ENCODE data around the gene BTBD9. TPM values are rescaled to one million over a fixed set of nuclear protein-coding genes. Genes with fewer than 3 reads are reported as not detected.

The BTBD9 gene
- total and polyA plus RNA-seq, 11 donors = 6.3 to 23.3 (median 19.4) TPM

DNA sequence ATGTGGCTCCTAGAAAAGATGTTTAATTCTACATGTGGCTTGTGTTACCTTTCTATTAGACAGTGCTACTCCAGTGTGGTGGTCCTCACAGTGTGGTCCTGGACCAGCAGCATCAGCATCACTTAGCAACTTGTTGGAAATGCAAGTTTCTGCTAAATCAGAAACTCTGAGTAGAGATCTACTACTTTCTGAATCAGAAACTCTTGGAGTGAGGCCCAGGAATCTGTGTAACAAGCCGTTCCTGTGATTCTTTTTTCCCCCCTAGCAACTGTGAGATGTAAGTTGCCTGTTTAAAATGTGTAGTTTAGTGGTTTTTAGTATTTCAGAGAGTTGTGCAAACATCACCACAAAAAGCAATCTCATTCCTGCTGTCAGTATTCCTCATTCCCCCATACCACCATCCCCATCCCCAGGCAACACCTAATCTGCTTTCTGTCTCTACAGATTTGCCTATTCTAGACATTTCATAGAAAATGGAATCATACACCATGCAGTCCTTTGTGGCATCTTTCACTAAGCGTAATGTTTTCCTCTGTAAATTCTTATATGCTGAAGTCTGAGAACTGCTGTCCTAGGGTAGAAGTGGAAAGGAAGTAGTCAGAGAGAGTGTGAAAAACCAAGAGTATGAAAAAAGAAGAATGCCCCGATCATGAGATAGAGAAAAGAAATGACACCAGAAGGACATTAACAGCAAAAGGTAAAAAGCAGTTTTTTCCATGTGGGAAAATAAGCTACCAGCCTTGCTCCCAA, 18.9 kb upstream of the BTBD9 start:
- H3K27me3 ChIP-seq = no peaks in the 10 kb centered on the region
- TF ChIP-seq, protein P1, sequence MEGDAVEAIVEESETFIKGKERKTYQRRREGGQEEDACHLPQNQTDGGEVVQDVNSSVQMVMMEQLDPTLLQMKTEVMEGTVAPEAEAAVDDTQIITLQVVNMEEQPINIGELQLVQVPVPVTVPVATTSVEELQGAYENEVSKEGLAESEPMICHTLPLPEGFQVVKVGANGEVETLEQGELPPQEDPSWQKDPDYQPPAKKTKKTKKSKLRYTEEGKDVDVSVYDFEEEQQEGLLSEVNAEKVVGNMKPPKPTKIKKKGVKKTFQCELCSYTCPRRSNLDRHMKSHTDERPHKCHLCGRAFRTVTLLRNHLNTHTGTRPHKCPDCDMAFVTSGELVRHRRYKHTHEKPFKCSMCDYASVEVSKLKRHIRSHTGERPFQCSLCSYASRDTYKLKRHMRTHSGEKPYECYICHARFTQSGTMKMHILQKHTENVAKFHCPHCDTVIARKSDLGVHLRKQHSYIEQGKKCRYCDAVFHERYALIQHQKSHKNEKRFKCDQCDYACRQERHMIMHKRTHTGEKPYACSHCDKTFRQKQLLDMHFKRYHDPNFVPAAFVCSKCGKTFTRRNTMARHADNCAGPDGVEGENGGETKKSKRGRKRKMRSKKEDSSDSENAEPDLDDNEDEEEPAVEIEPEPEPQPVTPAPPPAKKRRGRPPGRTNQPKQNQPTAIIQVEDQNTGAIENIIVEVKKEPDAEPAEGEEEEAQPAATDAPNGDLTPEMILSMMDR (IDR thresholded peaks at IDR 0.05) = no peak
- TF ChIP-seq POLR2A (IDR thresholded peaks at IDR 0.05) = no peak
- H3K9me3 ChIP-seq = no peaks in the 10 kb centered on the region
- no peak for DNase-seq
- H3K36me3 ChIP-seq = peaks cover 0 to 25% (median 5%) of the 10 kb centered on the region in 9 donors
- no peak for ATAC-seq
- no peaks in the 10 kb centered on the region for H3K4me1 ChIP-seq
- WGBS, 4 donors = 94 to 98% (median 95%) methylated on average over 3 of the region's 3 CpGs
- intact Hi-C loops (cut with DNase I) = no loop called here
- H3K27ac ChIP-seq = no peak overlapping the region
- no peak overlapping the region for H3K4me3 ChIP-seq

DNA sequence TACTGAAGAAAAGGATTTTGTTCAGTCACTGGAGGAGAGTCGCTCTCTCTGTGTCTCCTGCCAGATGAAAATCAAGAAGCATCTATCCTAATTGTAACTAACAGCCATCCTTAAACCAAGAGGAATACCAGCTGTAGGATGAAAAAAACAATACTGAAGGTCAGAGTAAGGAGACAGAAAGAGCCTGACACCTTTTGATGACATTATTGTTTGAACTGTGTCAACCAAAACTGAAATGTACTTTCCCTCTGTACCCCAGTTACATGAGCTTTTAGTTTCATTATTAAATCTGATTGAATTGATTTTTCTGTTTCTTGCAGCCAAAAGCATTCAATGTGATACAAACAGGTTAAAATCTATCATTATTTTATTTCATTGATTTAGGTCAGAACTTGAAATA, 17.2 kb upstream of the BTBD9 start:
- ATAC-seq (no peak), DNase-seq (no peak)
- Histone ChIP-seq H3K9me3 (no peaks in the 10 kb centered on the region), H3K4me3 (no peak overlapping the region), H3K4me1 (no peaks in the 10 kb centered on the region), H3K27me3 (no peaks in the 10 kb centered on the region), H3K27ac (no peak overlapping the region), H3K36me3 (peaks cover 0 to 25% (median 5%) of the 10 kb centered on the region in 9 donors)
- WGBS, 4 donors = 96 to 100% (median 98%) methylated on average over 1 of the region's 1 CpG
- no peak for TF ChIP-seq POLR2A (IDR thresholded peaks at IDR 0.05)
- TF ChIP-seq, protein P1 (IDR thresholded peaks at IDR 0.05) = no peak
- intact Hi-C loops (cut with DNase I) = no loop called here

DNA sequence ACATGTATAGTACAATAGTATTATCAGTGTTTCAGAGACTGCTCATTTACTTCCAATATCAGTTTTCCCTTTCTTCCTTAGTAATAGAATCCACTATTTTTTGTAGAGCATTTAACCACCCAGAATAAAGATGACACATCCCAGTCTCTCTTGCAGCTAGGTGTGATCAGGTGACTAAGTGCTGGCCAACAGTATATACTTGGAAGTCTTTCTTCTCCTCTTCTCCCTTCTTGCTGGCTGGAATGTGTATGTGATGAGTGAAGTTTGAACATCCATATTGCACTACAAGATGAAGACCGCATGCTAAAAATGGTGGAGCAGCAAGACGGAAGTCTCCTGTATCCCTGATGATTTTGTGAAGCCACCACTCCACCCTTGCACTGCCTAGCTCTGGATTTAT, 14.5 kb upstream of the BTBD9 start:
- Histone ChIP-seq H3K36me3 (peaks cover 0 to 25% (median 5%) of the 10 kb centered on the region in 9 donors), H3K4me1 (peaks cover 0 to 11% (median 0%) of the 10 kb centered on the region in 12 donors), H3K27me3 (no peaks in the 10 kb centered on the region), H3K9me3 (no peaks in the 10 kb centered on the region), H3K27ac (no peak overlapping the region), H3K4me3 (no peak overlapping the region)
- DNase-seq = no peak
- TF ChIP-seq, protein P1 (IDR thresholded peaks at IDR 0.05) = no peak
- TF ChIP-seq POLR2A (IDR thresholded peaks at IDR 0.05) = no peak
- 66 to 81% (median 72%) methylated on average over 2 of the region's 2 CpGs for WGBS, 4 donors
- ATAC-seq = no peak
- intact Hi-C loops (cut with DNase I) = no loop called here

DNA sequence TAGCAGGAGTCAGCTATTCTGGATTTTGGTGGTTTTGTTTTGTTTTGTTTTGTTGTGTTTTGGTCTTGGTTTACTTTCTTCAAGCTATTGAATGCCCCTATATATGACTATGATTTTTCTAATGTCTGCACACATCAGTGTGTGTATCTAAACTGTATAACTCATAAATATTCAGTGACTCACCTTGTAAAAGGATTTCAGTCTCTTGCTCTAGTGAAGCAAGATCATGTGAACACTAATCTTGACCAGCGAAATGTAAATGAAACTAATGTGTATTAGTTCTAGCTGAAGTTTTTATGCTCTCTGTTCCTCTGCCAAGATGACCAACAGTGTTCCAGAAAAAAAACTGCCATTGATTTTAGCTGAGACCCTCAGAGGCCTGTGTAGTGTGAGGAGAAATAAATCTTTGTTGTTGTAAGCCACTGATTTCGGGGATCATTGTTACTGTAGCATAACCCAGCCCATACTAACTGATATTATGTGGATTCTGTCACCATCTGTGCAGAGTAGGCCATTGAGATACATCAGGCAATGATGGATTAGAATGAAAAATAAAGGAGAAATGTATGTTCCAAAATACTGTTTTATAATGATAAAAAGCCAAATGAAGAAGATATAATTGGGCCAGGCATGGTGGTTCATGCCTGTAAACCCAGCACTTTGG, 11.5 kb upstream of the BTBD9 start:
- H3K27ac ChIP-seq = no peak overlapping the region

More for the DNA sequence above, 11.5 kb upstream of the BTBD9 start:
- no peaks in the 10 kb centered on the region for H3K27me3 ChIP-seq
- no peaks in the 10 kb centered on the region for H3K9me3 ChIP-seq
- 94 to 97% (median 95%) methylated on average over 2 of the region's 2 CpGs for WGBS, 4 donors
- TF ChIP-seq POLR2A (IDR thresholded peaks at IDR 0.05) = no peak
- TF ChIP-seq, protein P1 (IDR thresholded peaks at IDR 0.05) = no peak
- peaks cover 0 to 9% (median 0%) of the 10 kb centered on the region in 9 donors for H3K36me3 ChIP-seq
- DNase-seq = no peak
- peaks cover 0 to 14% (median 0%) of the 10 kb centered on the region in 12 donors for H3K4me1 ChIP-seq
- no peak overlapping the region for H3K4me3 ChIP-seq
- intact Hi-C loops (cut with DNase I) = no loop called here
- ATAC-seq = no peak
